NCI-H2107 (cell line): ENCODE measurements around the gene OGFR.

Experiments used
- DNase-seq: peaks from one replicate; lab custom pipeline; 2025; lab: John Stamatoyannopoulos, UW

OGFR gene

GRCh38 chr20:62825986-62826645 is 21.5 kb downstream of the OGFR start:
- no peak for DNase-seq

DNA sequence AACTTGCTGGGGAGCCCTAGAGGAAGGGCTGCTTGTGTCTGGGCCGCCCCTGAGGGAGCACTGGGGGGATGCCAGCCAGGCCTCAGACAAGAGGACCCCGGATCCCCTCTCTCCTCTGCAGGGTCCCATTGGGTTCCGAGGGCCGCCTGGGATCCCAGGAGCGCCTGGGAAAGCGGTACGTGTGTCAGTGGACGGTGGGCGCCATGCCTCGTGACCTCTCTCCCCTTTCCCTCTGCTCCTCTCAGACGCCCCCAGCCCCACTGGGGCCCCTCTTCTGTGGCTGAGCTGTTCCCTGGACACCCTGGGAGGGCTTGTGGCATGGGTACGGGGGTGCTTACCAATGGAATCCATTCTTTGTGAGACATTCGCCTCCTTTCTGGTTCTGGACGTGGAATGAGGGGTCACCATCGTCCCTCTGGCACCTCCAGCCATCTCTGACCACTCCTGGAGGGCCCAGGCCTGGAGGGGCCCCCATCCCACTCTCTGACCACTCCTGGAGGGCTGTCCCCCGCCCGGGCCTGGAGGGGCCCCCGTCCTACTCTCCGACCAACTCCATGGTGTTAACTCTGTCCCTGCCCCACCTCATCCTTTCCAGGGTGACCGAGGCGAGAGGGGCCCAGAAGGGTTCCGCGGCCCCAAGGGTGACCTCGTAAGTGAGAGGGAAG is 22.1 kb downstream of the OGFR start:
- no peak for DNase-seq

DNA sequence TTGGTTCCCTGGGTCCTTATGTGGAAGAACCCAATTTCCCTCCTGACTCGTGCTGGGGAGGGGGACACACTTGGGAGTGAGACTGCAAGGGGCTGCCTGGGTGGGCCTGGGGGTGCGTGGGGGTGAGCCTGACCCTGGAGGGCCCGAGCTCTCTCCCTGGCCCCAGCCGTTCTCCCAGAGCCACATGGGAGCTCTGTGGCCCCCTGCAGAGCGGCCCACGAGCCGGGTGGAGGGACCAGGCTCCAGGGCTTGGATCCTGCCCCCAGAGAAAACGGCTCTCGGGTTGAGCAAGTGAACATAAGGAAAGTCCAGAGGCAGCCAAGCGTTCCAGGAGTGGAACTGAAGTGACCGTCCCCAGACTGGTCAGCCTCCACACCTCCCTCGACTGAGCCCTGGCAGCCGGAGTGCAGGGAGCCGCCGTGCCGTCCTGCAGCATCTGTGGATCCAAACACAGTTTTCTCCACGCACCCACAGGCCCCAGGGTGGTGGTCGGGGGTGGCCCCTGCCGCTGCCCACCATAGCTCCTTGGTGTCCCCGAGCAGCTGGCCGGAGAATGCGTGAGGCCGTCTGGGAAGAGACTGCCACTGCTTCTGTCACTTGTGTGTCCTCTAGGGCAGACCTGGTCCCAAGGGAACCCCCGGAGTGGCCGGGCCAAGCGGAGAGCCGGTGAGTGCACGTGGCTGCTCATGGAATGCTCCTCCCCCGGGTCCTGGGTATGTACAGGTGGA is 22.8 kb downstream of the OGFR start:
- DNase-seq = no peak

- no peak for DNase-seq
Observed at GRCh38 chr20:62828051-62828450, 23.4 kb downstream of the OGFR start.

DNA sequence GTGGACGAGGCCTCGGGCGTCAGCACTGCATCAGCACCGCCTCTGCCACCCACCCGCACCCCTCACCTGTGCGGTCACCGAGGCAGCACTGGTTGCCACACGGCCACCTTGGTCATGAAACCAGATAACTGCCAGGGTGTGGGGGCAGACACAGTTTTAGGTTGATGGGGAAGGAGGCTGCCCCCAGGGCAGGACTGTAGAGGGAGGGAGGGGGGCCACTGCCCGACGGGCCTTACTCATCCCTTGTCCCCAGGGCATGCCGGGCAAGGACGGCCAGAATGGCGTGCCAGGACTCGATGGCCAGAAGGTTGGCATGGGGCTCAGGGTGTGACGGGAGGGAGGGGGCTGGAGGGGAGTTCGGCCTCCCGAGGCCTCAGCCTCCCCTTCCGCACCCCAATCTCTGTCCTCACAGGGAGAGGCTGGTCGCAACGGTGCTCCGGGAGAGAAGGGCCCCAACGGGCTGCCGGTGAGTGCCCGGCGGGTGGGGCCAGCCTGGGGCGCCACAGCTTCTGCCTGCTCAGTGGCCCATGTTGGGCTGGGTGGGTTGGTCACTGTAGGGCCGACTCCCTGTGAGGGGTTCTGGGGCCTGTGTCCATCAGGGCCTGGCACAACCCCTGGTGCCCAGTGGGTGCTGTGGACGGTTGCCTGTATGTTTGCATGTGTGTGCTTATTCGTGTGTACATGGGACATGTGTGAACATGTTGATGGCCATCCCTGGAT is 24.0 kb downstream of the OGFR start:
- no peak for DNase-seq

GRCh38 chr20:62829231-62830230 is 24.9 kb downstream of the OGFR start:
- no peak for DNase-seq

GRCh38 chr20:62830251-62830650 is 25.6 kb downstream of the OGFR start:
- DNase-seq = no peak

DNA sequence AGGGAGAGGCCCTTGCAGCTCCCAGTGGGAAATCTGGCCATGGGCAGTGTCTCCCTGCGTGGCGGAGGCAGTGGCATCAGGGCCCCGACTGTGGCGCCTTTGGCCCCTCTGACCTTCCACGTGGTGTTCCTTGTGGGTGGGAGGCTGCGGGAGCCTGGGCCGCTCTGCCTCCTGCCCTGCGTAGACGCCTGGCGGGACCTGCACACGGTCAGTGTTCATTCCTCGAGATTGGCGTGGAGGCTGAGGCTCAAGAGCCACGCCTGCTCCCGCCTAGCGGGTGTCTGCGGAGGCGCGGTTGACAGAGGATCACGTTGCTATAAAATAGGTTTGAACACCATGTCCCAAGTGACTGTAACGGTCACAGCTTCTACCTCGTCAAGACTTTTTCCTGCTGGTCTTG is 26.2 kb downstream of the OGFR start:
- no peak for DNase-seq

DNA sequence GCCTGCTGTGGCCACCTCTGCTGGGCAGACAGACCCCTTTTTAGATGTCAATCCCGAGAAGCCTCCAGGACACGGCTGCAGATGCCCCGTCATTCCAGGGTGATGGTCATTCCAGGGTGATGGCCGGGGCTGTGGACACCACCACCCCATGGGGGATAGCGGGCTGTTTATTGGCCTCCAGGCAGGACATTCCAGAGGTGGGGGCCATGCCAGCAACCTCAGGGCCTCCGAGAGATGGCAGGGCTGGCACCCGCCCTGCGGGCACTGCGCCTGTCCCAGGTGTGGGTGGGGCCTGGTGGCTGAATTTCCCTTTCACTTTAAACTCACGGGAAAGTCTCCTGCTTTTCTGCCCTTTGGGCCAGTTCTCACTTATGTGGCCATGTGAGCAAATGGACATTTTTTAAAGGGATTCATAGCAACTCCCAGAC is 26.7 kb downstream of the OGFR start:
- no peak for DNase-seq

DNA sequence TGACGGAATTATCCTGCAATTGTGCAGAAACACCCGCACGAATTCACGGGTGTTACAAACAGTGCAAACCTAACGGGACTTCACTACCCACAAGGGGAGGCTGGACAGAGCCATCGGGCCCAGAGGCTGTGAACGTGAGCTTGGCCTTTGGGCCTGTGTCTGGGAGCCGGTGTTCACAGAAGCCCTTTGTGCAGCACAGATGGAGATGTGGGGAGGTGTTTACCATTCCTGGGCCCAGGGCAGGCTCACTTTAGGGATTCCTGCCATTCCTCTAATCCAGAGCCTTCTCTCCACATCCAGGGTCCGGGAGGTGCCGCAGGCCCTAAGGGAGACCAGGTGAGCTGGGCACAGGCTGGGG is 27.2 kb downstream of the OGFR start:
- DNase-seq = no peak

GRCh38 chr20:62832212-62832922 is 27.7 kb downstream of the OGFR start:
- DNase-seq = no peak

DNA sequence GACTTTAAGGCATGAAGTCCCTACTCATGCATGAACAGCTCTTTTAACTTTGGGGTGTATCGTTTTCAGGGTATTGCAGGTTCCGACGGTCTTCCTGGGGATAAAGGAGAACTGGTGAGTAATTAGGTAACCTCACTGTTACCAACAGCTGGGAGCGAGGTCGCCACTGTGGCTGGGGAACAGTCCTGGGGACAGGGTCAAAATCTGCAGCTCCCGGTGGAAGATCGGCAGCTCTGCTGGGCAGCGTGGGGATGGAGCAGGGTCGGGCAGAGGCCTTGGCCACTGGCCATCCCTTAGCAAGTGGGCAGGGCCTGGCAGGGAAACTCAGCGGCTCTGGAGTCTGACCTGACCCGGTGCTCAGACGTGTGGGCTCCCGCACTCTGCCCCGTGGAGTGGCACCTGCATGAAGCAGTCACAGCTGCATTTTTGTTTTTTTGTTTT is 28.3 kb downstream of the OGFR start:
- no peak for DNase-seq

GRCh38 chr20:62834967-62835730 is 30.5 kb downstream of the OGFR start:
- no peak for DNase-seq

GRCh38 chr20:62835931-62836861 is 31.6 kb downstream of the OGFR start:
- no peak for DNase-seq

DNA sequence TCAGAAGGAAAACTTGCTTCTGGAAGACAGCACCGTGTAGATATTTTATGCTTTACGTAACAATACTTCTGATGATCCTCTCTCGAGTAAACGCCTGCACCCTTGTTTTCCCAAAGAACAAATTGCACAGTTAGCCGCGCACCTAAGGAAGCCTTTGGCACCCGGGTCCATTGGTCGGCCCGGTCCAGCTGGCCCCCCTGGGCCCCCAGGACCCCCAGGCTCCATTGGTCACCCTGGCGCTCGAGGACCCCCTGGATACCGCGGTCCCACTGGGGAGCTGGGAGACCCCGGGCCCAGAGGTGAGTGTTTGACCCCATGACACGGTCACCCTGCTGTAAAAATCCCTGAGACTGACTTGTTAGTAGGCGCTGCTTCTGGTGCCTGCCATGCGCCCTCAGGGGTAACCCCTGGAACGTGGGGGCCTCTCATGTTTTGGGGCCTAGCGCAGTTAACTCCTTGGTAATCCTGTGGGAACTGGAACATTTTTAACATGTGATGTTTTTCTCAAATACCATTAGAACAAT is 32.4 kb downstream of the OGFR start:
- no peak for DNase-seq

- DNase-seq = no peak
Observed at GRCh38 chr20:62837790-62838127, 33.1 kb downstream of the OGFR start.

- DNase-seq = peak; percentile 76
Observed at GRCh38 chr20:62838128-62838891, 33.7 kb downstream of the OGFR start.

GRCh38 chr20:62839261-62839660 is 34.6 kb downstream of the OGFR start:
- no peak for DNase-seq
